SK-N-SH (cell line): ENCODE measurements around the gene ABCF1. TPM values are rescaled to one million over a fixed set of nuclear protein-coding genes. Genes with fewer than 3 reads are reported as not detected.

Experiments
- CTCF ChIA-PET: fragments of 300-600, 350-600 bp; formaldehyde crosslinking; extraction: SDS; loops from one replicate; lab custom pipeline; 2021; lab: Yijun Ruan, JAX
- POLR2A ChIA-PET: fragments of 350-600 bp; sonication (Branson Sonifier 250); formaldehyde crosslinking; extraction: SDS; loops from one replicate; lab custom pipeline; 2020; ENCODE audit warnings: antibody characterized with exemption, inconsistent platforms; lab: Yijun Ruan, JAX
- DNase-seq: peaks from one replicate; pipeline ENCODE4 v3.0.0; 2012
- H2AFZ ChIP-seq: fragments of 200-600 bp; sonication (generic); 2 replicates; pipeline ENCODE4 v1.8.1; 2016; ENCODE audit warnings: antibody characterized with exemption, mild to moderate bottlenecking, low read depth
- H3F3A ChIP-seq: fragments of 200-600 bp; sonication (generic); replicated peaks from 2 replicates; pipeline ENCODE3; 2016; ENCODE audit warnings: antibody characterized with exemption, mild to moderate bottlenecking; ENCODE audit not compliant: insufficient read depth
- H3K27ac ChIP-seq, 2 experiments: fragments of 200-500 bp in 1 of 2; fragments of 200-600 bp in 1 of 2; sonication (Bioruptor generic) in 1 of 2; sonication (generic), shearing (Covaris generic) in 1 of 2; 2 replicates each; pipeline versions ENCODE4 v1.5.1 to v1.6.1; 2014 to 2016; ENCODE audit warnings: low read depth in 2 of 2, inconsistent platforms in 1 of 2, low read length in 1 of 2, mild to moderate bottlenecking in 1 of 2, mixed read lengths in 1 of 2
- H3K27me3 ChIP-seq: fragments of 200-600 bp; sonication (generic), shearing (Covaris generic); 2 replicates; pipeline ENCODE4 v1.6.1; 2016; ENCODE audit warnings: mixed run types; ENCODE audit not compliant: insufficient read depth
- H3K36me3 ChIP-seq, 2 experiments: fragments of 200-500 bp in 1 of 2; fragments of 200-600 bp in 1 of 2; sonication (Bioruptor generic) in 1 of 2; sonication (generic) in 1 of 2; replicated peaks in 1 of 2; 2 replicates each; pipeline versions ENCODE3 to v1.5.1; 2014 to 2016; ENCODE audit warnings: low read length in 1 of 2, mild to moderate bottlenecking in 1 of 2; ENCODE audit not compliant: insufficient read depth in 2 of 2, control insufficient read depth in 1 of 2
- H3K4me1 ChIP-seq, 2 experiments: fragments of 200-500 bp in 1 of 2; fragments of 200-600 bp in 1 of 2; sonication (Bioruptor generic) in 1 of 2; sonication (generic), shearing (Covaris generic) in 1 of 2; 2 replicates each; pipeline versions ENCODE4 v1.5.1 to v1.6.1; 2014 to 2016; ENCODE audit warnings: low read depth in 1 of 2, low read length in 1 of 2, mixed run types in 1 of 2; ENCODE audit not compliant: insufficient read depth in 2 of 2, control insufficient read depth in 1 of 2
- H3K4me2 ChIP-seq: fragments of 200-600 bp; sonication (generic), shearing (Covaris generic); 2 replicates; pipeline ENCODE4 v1.6.1; 2017; ENCODE audit warnings: mixed run types
- H3K4me3 ChIP-seq, 2 experiments: fragments of 200-500 bp in 1 of 2; fragments of 200-600 bp in 1 of 2; sonication (Bioruptor generic) in 1 of 2; sonication (generic), shearing (Covaris generic) in 1 of 2; 2 replicates each; pipeline versions ENCODE4 v1.5.1 to v1.8.1; 2014 to 2016; ENCODE audit warnings: low read depth in 2 of 2, inconsistent platforms in 1 of 2, low read length in 1 of 2, mild to moderate bottlenecking in 1 of 2, mixed read lengths in 1 of 2, moderate library complexity in 1 of 2
- H3K79me2 ChIP-seq: fragments of 200-600 bp; sonication (generic); 2 replicates; pipeline ENCODE4 v1.8.1; 2017; ENCODE audit warnings: mild to moderate bottlenecking; ENCODE audit not compliant: insufficient read depth
- H3K9ac ChIP-seq: fragments of 200-600 bp; sonication (generic); 2 replicates; pipeline ENCODE4 v1.6.1; 2017; ENCODE audit warnings: mixed run types
- H3K9me2 ChIP-seq: fragments of 200-600 bp; sonication (generic); 2 replicates; pipeline ENCODE4 v1.6.1; 2017; ENCODE audit warnings: mixed run types
- H3K9me3 ChIP-seq: fragments of 200-600 bp; sonication (generic); 2 replicates; pipeline ENCODE4 v1.6.1; 2017; ENCODE audit warnings: mixed run types, mild to moderate bottlenecking, moderate library complexity
- H4K20me1 ChIP-seq: fragments of 200-600 bp; sonication (generic); 2 replicates; pipeline ENCODE4 v1.6.1; 2017; ENCODE audit warnings: mild to moderate bottlenecking, mixed run types; ENCODE audit not compliant: insufficient read depth
- EP300 ChIP-seq, 2 experiments: IDR thresholded peaks; 2 replicates each; pipeline versions ENCODE4 v1.4.0 to v1.6.1; 2012; ENCODE audit warnings: borderline replicate concordance in 1 of 2, low read depth in 1 of 2, low read length in 1 of 2
- EZH2phosphoT487 ChIP-seq: fragments of 200-600 bp; sonication (generic); IDR thresholded peaks from 2 replicates; pipeline ENCODE4 v1.6.1; 2017; ENCODE audit warnings: low read depth, mixed run types, mild to moderate bottlenecking, antibody characterized with exemption, moderate library complexity, borderline replicate concordance
- FOSL2 ChIP-seq: IDR thresholded peaks from 2 replicates; pipeline ENCODE4 v1.4.0; 2012; ENCODE audit warnings: low read depth, mild to moderate bottlenecking, moderate library complexity, borderline replicate concordance
- FOXJ3 ChIP-seq: sonication (generic); formaldehyde crosslinking; IDR thresholded peaks from 2 replicates; pipeline ENCODE4 v1.5.1; 2020; ENCODE audit warnings: mild to moderate bottlenecking, missing genetic modification reagents
- GABPA ChIP-seq: IDR thresholded peaks from 2 replicates; pipeline ENCODE4 v1.4.0; 2012; ENCODE audit warnings: low read depth, mild to moderate bottlenecking
- GATA2 ChIP-seq: sonication (generic); formaldehyde crosslinking; IDR thresholded peaks from 2 replicates; pipeline ENCODE4 v1.5.0; 2020; ENCODE audit warnings: mild to moderate bottlenecking, missing genetic modification reagents
- JUND ChIP-seq: IDR thresholded peaks from 2 replicates; pipeline ENCODE4 v1.4.0; 2012
- NFIC ChIP-seq: IDR thresholded peaks from 2 replicates; pipeline ENCODE4 v1.4.0; 2012; ENCODE audit warnings: borderline replicate concordance
- RFX5 ChIP-seq: IDR thresholded peaks from 2 replicates; pipeline ENCODE4 v1.6.1; 2012; ENCODE audit warnings: mild to moderate bottlenecking, improper control_type of control experiment, low read length
- SMC3 ChIP-seq: IDR thresholded peaks from 2 replicates; pipeline ENCODE4 v1.6.1; 2012; ENCODE audit warnings: low read depth, low read length, improper control_type of control experiment
- WGBS: methylation state at CpG from one replicate; pipeline ENCODE4 v1.1.6; 2017; ENCODE audit warnings: low lambda C conversion rate; 5-methylcytosine and 5-hydroxymethylcytosine counted together
- polyA plus RNA-seq, 3 experiments: library from polyadenylated mRNA; depleted of rRNA; stranded (reverse); fragments of >200 nt; gene quantifications; 2 replicates each; pipeline ENCODE4 v1.2.3, GENCODE V29; 2012
- TF ChIP-seq, protein P1 (sequence below): fragments of 200-600 bp; sonication (generic); IDR thresholded peaks from 2 replicates; pipeline ENCODE4 v1.6.1; 2017; ENCODE audit warnings: antibody characterized with exemption, mild to moderate bottlenecking, moderate library complexity
- TF ChIP-seq, protein P2 (sequence below): fragments of 150-350 bp; IDR thresholded peaks from 2 replicates; pipeline ENCODE4 v1.6.1; 2016; ENCODE audit warnings: mild to moderate bottlenecking, low read depth, low read length

ABCF1 gene
- polyA plus RNA-seq, 1 of the 3 experiments (the other 2 are of a cell fraction): 53.4 TPM

DNA sequence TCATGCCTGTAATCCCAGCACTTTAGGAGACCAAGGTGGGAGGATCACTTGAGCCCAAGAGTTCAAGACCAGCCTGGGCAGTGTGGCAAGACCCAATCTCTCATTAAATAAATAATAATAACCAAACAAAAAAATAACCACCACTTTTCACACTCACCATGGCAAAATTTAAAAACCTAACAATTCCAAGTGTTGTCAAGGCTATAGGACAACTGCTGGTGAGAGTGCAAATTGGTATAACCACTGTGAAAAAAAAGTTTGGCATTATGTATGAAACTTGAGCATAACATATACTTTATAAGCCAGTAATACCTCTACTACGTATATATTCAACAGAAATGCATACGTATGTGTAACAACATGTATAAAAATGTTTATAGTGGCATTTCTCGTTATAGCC, 10.3 kb upstream of the ABCF1 start (continued):
- TF ChIP-seq SMC3: no peak

DNA sequence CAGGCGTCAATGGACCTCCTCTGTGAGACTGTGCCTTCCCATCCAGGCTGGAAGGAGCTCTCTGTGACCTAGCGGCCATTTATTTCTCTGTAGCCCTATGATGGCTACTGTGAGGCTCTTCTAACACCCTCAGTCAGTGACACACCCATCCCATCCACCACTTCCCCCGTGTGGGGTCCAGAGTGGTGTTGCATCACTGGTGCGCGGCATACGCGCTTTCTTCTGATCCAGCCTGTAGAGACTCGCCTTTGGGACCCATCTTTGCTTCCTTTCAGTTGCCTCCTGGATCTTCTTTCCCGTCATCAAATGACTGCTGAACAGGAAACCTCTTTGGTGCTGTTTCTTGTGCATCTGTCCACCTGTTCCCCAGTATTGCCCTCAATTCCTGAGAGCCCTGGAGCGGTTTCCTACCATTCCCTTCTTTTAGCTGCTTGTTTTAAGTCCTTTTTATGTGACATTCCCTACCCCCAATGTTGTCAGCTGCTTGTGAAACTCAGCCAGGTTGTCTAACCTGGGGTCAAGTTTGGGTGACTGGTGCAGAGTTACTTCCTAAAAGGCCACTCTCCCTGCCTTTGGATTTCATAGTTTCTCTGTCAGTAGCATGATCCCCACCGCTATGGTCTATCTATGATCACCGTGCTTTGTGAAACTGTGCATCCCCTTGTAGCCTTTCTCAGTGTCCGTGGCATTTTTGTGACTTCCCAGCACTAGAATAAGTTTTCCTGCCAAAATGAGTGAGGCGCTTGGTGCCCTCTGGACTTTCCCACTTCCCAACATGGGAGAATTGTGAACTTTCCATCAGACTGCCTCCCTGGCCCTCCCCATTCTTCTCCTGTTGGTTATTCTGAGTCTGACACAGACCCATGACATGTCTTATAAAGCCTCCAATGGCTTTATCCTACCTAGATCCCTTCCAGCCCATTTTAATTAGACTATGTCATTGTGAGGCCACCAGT, 8.5 kb upstream of the ABCF1 start:
- Histone ChIP-seq H3K79me2 (peaks cover 29% of the 10 kb centered on the region), H3K36me3 (peaks cover 27 to 36% of the 10 kb centered on the region in 2 experiments), H3K27ac (no peak overlapping the region), H3K4me2 (no peak overlapping the region), H3K4me1 (peaks cover 8 to 9% of the 10 kb centered on the region in 2 experiments; a peak in 3 of 4 replicates), H4K20me1 (no peaks in the 10 kb centered on the region), H3K9me2 (no peaks in the 10 kb centered on the region), H3K9ac (no peak overlapping the region), H2AFZ (no peak overlapping the region), H3K27me3 (no peaks in the 10 kb centered on the region), H3F3A (peaks cover 16% of the 10 kb centered on the region), H3K4me3 (no peak overlapping the region), H3K9me3 (no peaks in the 10 kb centered on the region)
- CTCF ChIA-PET: interaction anchor here (1.2 to 1.3 kb wide), 2 partner anchors 18 to 22 kb away, joined by 3 read pairs; no protein-coding TSS in a partner anchor
- TF ChIP-seq, protein P1, sequence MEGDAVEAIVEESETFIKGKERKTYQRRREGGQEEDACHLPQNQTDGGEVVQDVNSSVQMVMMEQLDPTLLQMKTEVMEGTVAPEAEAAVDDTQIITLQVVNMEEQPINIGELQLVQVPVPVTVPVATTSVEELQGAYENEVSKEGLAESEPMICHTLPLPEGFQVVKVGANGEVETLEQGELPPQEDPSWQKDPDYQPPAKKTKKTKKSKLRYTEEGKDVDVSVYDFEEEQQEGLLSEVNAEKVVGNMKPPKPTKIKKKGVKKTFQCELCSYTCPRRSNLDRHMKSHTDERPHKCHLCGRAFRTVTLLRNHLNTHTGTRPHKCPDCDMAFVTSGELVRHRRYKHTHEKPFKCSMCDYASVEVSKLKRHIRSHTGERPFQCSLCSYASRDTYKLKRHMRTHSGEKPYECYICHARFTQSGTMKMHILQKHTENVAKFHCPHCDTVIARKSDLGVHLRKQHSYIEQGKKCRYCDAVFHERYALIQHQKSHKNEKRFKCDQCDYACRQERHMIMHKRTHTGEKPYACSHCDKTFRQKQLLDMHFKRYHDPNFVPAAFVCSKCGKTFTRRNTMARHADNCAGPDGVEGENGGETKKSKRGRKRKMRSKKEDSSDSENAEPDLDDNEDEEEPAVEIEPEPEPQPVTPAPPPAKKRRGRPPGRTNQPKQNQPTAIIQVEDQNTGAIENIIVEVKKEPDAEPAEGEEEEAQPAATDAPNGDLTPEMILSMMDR: no peak
- TF ChIP-seq RFX5: no peak
- no peak for TF ChIP-seq EZH2phosphoT487
- TF ChIP-seq SMC3: no peak
- no peak for TF ChIP-seq JUND
- TF ChIP-seq FOXJ3 (CRISPR knock-in tag): no peak
- TF ChIP-seq GATA2 (CRISPR knock-in tag): no peak
- TF ChIP-seq, protein P2, sequence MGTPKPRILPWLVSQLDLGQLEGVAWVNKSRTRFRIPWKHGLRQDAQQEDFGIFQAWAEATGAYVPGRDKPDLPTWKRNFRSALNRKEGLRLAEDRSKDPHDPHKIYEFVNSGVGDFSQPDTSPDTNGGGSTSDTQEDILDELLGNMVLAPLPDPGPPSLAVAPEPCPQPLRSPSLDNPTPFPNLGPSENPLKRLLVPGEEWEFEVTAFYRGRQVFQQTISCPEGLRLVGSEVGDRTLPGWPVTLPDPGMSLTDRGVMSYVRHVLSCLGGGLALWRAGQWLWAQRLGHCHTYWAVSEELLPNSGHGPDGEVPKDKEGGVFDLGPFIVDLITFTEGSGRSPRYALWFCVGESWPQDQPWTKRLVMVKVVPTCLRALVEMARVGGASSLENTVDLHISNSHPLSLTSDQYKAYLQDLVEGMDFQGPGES: no peak
- no peak for TF ChIP-seq GABPA
- no peak for TF ChIP-seq FOSL2
- no peak for TF ChIP-seq NFIC
- TF ChIP-seq EP300 (IDR thresholded peaks at IDR 0.05; ENCODE audit: borderline replicate concordance in 1 of 2, low read depth in 1 of 2, low read length in 1 of 2): no peak
- POLR2A ChIA-PET: interaction anchor here (1.1 kb wide), 1 partner anchor 9 kb away, joined by 3 read pairs; the partner anchor contains the start of gene ABCF1
- no peak for DNase-seq
- 95% methylated on average over 14 of the region's 14 CpGs for WGBS
